ENCODE data around the gene PLA2G6. TPM values are rescaled to one million over a fixed set of nuclear protein-coding genes. Genes with fewer than 3 reads are reported as not detected.

The PLA2G6 gene
- total and polyA plus RNA-seq, 2 of the 13 experiments (the other 11 are each of a cell fraction or from before 2014, with no cell fraction given), result 4.8 to 11.5 TPM

DNA sequence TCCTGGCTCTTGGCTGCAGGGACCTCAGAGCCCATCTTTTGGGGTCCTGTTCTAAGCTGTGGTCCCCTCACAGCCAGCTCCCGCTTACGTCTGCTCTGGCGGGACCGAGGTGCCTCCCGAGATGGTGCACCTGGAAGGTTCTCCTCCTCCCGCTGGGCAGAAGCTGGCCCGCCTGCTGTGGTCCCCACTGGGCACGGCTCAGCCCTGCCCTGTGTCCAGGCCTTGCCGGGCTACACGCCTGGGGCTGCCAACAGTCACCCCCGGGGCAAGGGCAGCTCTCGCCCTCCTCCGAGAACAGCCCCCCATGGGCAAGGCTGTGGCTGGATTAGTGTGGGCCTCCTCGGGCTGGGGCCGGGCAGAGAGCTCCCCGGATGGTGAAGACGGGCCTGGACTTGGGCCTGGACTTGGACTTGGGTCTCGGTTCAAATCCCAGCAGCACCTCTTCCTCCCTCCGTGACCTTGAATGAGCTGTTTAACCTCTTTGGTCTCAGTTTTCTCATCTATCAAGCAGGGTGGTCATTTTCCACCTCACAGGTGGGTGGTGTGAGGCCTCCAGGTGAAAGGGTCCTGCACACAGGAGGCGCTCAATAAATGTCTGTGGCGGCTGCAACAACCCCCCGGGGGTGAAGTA, 72.1 kb downstream of the PLA2G6 start (continued):
- TF ChIP-seq THAP8 (CRISPR knock-in tag; IDR thresholded peaks at IDR 0.05; ENCODE audit: borderline replicate concordance), result no peak
- TF ChIP-seq CHD2 (IDR thresholded peaks at IDR 0.05; ENCODE audit: low read depth, low read length), result no peak
- TF ChIP-seq ZNF629 (CRISPR knock-in tag; conservative IDR thresholded peaks at IDR 0.05), result peak; percentile 31; the same call in 1 of the 2 replicates
- no peak for TF ChIP-seq SIX4 (CRISPR knock-in tag; IDR thresholded peaks at IDR 0.05)
- TF ChIP-seq KDM6A (CRISPR knock-in tag; IDR thresholded peaks at IDR 0.05; ENCODE audit: low read depth), result no peak
- no peak for TF ChIP-seq ZNF326 (CRISPR knock-in tag; IDR thresholded peaks at IDR 0.05; ENCODE audit: borderline replicate concordance)
- TF ChIP-seq, protein P1, sequence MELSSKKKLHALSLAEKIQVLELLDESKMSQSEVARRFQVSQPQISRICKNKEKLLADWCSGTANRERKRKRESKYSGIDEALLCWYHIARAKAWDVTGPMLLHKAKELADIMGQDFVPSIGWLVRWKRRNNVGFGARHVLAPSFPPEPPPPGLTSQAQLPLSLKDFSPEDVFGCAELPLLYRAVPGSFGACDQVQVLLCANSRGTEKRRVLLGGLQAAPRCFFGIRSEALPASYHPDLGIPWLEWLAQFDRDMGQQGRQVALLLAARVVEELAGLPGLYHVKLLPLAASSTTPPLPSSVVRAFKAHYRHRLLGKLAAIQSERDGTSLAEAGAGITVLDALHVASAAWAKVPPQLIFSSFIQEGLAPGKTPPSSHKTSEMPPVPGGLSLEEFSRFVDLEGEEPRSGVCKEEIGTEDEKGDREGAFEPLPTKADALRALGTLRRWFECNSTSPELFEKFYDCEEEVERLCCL (CRISPR knock-in tag; IDR thresholded peaks at IDR 0.05; ENCODE audit: borderline replicate concordance), result no peak
- no peak for TF ChIP-seq NCOA2 (CRISPR knock-in tag; IDR thresholded peaks at IDR 0.05)
- TF ChIP-seq ZNF549 (CRISPR knock-in tag; IDR thresholded peaks at IDR 0.05), result no peak
- no peak for TF ChIP-seq ZNF720 (CRISPR knock-in tag; IDR thresholded peaks at IDR 0.05)
- TF ChIP-seq, protein P2, sequence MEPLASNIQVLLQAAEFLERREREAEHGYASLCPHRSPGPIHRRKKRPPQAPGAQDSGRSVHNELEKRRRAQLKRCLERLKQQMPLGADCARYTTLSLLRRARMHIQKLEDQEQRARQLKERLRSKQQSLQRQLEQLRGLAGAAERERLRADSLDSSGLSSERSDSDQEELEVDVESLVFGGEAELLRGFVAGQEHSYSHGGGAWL (CRISPR knock-in tag; IDR thresholded peaks at IDR 0.05), result no peak
- TF ChIP-seq CC2D1A (CRISPR knock-in tag; IDR thresholded peaks at IDR 0.05), result no peak
- TF ChIP-seq ZNF18 (CRISPR knock-in tag; IDR thresholded peaks at IDR 0.05; ENCODE audit: insufficient replicate concordance), result no peak
- no peak for TF ChIP-seq LBX2 (CRISPR knock-in tag; IDR thresholded peaks at IDR 0.05; ENCODE audit: borderline replicate concordance)
- no peak for TF ChIP-seq REPIN1 (CRISPR knock-in tag; IDR thresholded peaks at IDR 0.05; ENCODE audit: borderline replicate concordance, low read depth)
- TF ChIP-seq ZNF709 (CRISPR knock-in tag; IDR thresholded peaks at IDR 0.05), result no peak
- no peak for TF ChIP-seq ZBTB1 (CRISPR knock-in tag; IDR thresholded peaks at IDR 0.05; ENCODE audit: borderline replicate concordance)
- peak; percentile 91 for TF ChIP-seq HNRNPL (IDR thresholded peaks at IDR 0.05; ENCODE audit: low read depth, low read length)
- TF ChIP-seq RBFOX2 (IDR thresholded peaks at IDR 0.05; ENCODE audit: low read depth, low read length), result no peak
- TF ChIP-seq MBD4 (IDR thresholded peaks at IDR 0.05; ENCODE audit: borderline replicate concordance, low read length), result no peak
- TF ChIP-seq HNF4G (IDR thresholded peaks at IDR 0.05; ENCODE audit: borderline replicate concordance, low read depth, low read length), result peak; percentile 7; the same call in 1 of the 2 replicates
- no peak for TF ChIP-seq HNF4G (CRISPR knock-in tag; IDR thresholded peaks at IDR 0.05; ENCODE audit: borderline replicate concordance, low read depth)
- no peak for TF ChIP-seq ZNF660 (CRISPR knock-in tag; IDR thresholded peaks at IDR 0.05; ENCODE audit: borderline replicate concordance, low read depth)
- no peak for TF ChIP-seq FOXO1 (CRISPR knock-in tag; IDR thresholded peaks at IDR 0.05)
- no peak for TF ChIP-seq HES4 (CRISPR knock-in tag; IDR thresholded peaks at IDR 0.05; ENCODE audit: borderline replicate concordance)
- TF ChIP-seq, protein P3, sequence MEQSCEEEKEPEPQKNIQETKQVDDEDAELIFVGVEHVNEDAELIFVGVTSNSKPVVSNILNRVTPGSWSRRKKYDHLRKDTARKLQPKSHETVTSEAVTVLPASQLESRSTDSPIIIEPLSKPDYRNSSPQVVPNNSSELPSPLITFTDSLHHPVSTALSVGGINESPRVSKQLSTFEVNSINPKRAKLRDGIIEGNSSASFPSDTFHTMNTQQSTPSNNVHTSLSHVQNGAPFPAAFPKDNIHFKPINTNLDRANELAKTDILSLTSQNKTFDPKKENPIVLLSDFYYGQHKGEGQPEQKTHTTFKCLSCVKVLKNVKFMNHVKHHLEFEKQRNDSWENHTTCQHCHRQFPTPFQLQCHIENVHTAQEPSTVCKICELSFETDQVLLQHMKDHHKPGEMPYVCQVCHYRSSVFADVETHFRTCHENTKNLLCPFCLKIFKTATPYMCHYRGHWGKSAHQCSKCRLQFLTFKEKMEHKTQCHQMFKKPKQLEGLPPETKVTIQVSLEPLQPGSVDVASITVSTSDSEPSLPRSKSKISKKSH (CRISPR knock-in tag; IDR thresholded peaks at IDR 0.05; ENCODE audit: borderline replicate concordance), result no peak
